Central memory CD4-positive, alpha-beta T cell (primary cell): ENCODE results near the gene IQCH.

Experiments
- DNase-seq: peaks from one replicate; pipeline ENCODE4 v3.0.0; 2022

Gene IQCH

DNA sequence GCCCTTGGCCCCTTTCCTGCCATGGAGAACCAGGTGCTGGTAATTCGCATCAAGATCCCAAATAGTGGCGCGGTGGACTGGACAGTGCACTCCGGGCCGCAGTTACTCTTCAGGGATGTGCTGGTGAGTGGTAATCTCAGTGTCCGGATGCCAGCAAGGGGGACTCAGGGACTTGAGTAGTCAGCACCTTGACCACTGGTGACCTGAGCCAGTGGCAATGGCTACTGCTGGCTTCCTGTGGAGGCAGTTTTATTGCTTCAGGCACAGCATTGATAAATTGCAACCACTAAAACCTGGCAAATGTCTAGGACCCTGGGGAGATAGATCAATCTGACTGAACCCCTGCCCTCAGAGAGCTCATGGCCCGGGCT lies 288.7 kb downstream of the IQCH start:
- DNase-seq: no peak

DNA sequence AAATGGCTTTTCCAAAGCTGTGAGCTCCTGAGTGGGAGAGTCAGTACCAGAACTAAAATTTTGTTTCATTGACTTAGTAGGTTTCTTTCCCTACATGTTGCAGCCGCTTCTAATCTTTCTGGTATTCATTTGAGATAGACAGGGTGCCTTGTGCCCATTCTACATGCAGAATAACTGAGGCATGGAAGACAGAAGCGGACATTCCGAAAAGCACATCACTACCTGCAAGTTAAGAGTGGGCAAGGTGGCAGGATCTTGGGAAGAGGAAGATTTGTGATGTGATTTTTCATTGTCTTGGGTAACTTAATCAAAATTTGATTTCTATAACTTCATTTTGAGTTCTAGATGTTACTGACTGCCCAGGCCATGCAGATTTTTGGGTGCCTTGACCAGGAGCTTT lies 289.9 kb downstream of the IQCH start:
- DNase-seq: no peak

DNA sequence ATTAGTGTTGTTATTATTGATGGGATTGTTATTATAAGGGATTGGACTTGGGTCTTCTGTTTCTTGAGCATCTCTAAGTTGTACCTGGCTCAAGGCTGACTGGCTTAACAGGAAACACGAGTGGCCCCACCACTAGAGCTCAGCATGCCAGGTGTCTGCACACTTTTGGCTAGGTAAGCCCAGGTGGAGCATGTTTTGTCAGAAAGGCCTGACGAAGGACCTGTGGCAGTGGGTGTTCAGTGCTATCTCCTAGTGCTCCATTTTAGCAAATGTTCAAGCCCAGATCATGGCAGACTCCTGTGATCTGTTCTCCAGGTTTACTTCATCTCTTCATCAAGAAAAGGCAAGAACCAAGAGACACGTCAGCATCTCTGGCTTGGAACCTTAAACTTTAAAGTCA lies 291.3 kb downstream of the IQCH start:
- no peak for DNase-seq

DNA sequence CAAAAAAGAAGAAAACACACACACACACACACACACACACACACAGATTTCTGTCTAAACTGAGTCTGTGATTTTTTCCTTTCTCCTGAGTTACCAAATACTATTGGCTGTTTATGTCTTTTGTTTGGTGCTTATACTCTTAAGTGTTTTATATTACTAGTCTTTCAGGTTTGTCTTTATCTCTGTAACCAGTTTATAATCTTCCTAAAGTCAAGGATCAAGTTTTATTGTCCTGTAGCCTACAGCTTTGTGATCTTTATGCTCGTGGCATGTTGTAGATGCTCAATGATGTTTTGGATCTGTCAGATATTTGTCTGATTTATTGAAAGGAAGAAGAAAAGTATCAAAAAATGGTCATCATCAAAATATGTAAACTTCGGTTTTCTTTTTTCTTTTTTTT lies 292.5 kb downstream of the IQCH start:
- no peak for DNase-seq

GRCh38 chr15:67547836-67548235 lies 293.2 kb downstream of the IQCH start:
- DNase-seq: no peak

DNA sequence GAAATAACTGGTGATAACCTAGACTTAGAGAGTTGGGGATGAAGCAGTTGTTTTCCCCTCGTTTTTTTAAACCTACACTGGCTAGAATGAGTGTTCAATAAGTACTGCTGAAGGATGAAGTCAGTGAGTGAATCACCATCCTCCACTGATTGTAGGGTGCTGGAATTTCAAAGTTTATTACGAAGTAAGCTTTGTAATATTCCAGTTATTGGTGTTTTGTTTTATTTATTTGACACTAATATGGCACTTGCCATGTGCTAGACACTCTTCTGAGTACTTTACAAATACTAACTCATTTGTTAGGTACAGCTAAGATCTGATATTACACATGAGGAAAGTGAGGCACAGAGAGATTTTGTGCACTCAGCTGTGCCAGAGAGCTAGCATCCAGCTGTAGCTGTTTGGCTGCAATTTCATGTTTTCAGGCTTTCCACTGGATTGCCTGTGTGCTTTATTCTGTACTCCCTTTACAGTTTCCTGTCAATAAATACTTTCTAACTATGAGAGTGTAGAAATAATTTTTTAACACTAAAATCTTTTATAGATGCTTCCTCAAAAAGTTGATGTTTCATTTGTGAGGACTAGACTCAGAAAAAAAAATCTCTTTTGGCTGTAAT lies 293.8 kb downstream of the IQCH start:
- DNase-seq: no peak

GRCh38 chr15:67548862-67549651 lies 294.5 kb downstream of the IQCH start:
- no peak for DNase-seq

- DNase-seq: no peak
Measured at GRCh38 chr15:67549736-67550135, 295.1 kb downstream of the IQCH start.

DNA sequence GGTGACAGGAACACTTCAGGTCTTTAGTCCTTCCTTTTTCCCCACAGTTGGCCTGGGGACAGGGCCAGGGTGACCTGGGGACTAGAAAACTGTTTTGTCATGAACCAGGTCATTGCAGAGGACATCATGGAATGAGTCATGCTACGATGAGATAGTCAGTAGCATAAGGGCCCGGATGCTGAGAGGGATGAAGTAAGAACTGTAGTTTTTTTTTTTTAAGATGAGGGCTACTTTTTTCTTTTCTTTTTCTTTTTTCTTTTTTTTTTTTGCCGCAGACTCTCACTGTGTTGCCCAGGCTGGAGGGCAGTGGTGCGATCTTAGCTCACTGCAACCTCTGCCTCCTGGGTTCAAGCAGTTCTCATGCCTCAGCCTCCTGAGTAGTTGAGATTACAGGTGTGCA lies 295.9 kb downstream of the IQCH start:
- DNase-seq: no peak

DNA sequence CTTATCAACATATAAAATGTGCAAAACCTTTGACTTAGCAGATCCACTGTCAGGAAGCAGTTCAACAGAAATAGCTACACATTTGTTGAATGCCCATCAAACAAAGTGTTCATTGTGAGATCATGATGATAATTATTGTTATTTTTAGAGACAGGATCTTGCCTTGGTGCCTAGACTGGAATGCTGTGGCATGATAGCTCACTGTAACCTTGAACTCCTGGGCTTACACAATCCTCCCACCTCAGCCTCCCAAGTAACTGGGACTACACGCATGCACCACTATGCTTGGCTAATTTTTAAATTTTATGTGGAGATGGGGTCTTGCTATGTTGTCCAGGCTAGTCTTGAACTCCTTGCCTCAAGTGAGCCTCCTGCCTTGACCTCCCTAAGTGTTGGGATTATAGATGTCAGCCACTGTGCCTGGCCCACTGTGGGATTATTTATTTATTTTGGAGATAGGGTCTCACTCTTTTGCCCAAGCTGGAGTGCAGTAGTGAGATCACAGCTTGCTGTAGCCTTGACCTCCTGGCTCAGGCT lies 296.7 kb downstream of the IQCH start:
- no peak for DNase-seq
